ENCODE results near the gene DHRS3.

The DHRS3 gene

DNA sequence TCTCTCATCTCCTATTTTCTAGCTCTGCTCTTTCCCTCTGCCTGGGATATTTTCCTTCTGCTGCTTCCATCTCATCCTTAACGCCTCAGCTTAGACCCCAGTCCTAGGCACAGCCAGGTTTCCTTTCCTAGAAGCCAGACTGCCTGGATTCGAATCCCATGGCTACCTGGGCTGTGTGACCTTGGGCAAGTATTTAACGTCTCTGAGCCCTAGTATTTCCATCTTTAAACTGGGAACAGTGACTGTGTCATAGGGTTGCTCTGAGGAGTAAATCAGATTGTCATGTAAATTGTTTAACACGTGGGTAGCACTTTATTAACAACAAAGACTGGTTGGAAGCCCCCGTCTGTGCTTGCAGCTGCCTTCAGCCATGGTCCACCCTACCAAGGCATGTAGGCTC lies 18.4 kb downstream of the DHRS3 start:
- no peak for DNase-seq (ENCODE audit: low read depth in 2 of 3, low spot score in 2 of 3)

DNA sequence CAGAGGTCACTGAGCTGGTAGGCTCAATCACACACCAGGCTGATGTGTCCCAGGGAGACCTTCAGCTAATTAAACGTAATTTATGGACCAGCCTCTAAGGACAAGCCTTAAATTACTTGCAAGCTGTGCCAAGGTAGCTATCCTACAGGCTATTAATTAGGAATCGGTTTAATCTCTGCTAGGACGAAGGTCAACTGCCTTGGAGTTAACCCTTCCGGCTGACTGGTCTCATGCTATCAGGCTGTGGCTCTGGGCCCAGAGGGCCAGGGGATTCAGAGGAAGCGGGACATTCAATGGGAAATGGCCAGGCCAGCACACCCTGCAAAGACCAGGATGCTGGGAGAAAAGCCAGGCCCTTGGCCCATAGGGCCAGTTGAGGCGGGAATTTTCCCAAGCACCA lies 19.0 kb downstream of the DHRS3 start:
- DNase-seq (ENCODE audit: low read depth in 2 of 3, low spot score in 2 of 3): no peak

DNA sequence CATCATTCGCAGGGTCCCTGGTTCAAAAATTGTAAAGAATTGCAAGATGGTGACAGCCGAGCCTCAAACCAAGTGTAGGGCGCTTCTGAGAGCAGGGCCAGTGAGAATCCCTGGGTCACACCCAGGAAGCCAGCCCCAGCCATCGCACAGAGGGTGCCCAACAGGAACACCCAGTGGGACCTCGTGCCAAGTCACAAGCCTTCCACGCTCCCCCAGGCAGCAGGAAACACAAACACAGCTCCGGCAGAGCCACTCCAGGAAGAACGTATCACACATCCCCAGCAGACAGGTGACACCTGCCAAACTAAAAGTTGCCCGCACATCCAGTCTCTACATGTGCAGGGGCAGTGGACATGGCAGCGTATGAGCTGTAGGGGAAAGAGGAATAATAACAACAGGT lies 20.2 kb downstream of the DHRS3 start:
- no peak for DNase-seq (ENCODE audit: low read depth in 2 of 3, low spot score in 2 of 3)

DNA sequence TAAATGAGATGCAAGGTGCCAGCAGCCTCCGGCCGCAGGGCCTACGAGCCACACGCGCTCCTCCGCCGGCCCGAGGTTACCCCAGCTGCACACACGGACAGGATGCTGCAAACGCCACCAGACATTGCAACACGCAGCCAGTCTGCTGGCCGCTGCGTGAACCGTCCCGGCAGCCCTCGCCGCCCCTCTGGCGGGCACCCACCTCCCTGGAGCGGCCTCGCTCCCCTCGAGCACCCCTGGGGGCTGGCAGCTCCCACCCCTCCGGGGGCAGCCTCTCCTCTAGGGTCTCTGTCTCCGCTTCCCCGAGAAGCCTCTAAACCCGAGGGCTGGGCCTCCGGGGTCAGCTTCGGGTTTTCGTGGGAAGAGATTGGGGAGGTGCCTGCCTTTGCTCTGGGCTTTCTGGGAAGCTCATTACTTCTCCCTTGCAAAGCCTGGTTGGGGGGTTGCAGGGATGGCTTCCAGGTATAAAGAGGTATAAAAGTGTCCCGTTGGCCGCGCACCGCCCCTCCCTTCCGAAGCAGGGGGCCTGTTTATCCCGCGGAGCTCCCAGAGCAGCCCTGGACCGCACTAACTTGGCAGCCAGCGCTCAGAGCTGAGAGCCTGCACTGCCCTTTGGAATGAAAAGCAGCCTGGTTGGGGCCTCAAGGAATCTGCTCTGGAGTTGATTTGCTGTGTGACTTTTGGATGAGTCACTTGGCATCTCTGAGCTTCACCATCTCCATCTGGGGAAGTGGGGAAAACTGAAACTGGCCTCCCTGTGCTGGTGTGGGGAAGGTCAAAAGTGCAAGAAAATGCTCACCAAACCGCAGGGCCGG lies 21.8 kb downstream of the DHRS3 start:
- no peak for DNase-seq (ENCODE audit: low read depth in 2 of 3, low spot score in 2 of 3)

DNA sequence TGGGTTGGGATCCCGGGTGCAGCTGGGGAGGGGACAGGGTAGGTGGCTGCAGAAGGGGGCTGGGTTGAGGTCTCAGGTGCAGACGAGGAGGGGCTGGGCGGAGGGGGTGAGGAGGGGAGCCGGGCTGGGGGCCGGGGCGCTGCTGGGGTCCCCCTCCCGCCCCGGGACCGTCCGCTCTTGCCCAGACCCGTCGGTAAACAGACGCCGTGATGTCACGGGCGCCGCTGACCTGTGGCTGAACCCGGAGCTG lies 22.3 kb downstream of the DHRS3 start:
- no peak for DNase-seq (ENCODE audit: low read depth in 2 of 3, low spot score in 2 of 3)

DNA sequence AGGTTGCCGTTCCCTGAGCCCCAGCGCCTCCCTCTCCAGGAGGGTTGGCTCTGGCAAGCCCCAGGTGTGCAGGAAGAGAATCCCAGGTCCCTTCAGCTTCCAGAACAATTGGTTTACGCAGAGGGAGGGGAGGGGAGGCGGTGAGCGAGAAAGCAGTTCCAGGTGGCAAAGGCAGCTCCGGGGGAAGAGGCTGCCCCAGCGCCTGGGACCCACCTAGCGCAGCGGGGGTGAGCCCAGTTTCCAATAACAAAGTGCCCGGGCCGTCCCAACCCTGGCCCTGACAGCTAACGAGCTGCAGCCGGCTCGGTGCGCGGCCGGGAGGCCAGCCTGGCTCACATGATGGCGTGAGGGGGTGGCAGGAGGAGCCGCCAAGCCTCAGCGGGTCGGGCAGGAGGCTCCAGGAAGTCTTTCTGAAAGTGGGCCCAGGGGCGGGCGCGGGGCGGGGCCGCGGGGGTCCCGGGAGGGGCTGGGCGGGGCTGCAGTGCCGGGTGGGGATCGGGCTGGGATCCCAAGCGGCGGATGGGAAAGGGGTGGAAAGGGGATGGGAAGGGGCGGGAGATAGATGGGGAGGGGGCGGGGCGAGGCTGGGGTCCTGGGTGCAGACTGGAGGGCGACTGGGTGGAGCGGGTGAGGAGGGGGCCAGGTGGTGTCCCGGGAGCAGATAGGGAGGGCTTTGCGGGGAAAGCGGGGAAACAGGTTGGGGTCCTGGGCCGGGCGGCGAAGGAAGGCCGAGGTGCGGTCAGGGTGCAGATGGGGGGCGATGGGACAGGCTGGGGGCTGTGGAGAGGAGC lies 22.8 kb downstream of the DHRS3 start:
- peak in 1 of 3 experiments; percentile 9 for DNase-seq (ENCODE audit: low read depth in 2 of 3, low spot score in 2 of 3)

DNA sequence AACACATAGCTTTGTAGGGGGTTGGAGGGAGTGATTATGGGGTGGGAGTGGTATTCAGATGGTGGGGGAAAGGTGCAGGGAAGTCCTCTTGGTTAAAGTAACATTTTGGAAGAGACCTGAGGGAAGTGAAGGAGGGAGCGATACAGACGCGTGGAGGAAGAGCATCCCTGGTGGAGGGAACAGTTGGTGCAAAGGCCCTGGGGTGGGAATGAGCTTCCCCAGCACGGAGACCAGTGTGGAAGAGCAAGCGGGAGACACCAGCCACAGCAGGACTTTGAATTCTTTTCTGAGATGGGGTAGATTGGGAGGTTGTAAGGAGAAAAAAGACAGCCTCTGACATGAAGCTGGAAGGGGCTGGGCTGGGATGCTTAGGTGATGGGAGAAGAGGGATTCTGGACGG lies 23.5 kb downstream of the DHRS3 start:
- DNase-seq (ENCODE audit: low read depth in 2 of 3, low spot score in 2 of 3): no peak

DNA sequence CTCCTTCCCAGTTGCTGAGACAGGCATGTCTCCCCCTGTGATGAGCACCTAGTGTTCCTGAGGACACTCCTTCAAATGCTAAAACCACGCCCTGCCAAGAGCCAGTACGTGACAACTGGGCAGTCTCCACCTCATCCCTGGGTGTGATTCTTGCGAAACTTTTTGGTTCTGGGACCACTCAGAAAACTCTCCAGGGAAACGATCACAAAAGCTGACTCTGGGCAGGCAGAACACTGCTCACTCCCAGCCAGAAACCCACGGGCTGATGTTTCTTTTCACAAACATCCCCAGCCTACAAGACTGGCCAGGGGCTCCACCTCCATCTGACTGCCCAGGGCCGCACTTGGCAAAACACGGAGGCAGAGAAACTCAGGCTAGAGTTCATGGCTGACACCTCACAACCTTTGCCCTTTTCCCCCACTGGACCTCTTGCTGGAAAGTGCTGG lies 24.4 kb downstream of the DHRS3 start:
- no peak for DNase-seq (ENCODE audit: low read depth in 2 of 3, low spot score in 2 of 3)

DNA sequence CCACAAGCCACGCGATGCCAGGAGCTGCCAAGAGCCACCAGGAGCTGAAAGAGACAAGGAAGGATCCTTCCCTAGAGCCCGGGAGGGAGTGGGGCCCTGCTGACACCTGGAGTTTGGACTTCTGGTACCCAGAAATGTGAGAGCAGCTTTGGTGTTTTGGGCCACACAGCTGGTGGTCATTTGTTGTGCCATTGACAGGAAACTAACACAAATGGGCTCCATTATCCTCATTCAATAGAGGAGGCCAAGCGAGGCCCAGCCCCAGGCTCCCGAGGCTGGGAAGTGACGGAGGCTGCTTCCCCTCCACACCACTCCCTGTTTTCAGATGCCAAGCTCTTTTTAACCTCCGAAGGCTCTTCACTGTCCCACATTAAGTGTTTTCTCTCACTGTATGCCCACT lies 25.5 kb downstream of the DHRS3 start:
- DNase-seq (ENCODE audit: low read depth in 2 of 3, low spot score in 2 of 3): no peak

DNA sequence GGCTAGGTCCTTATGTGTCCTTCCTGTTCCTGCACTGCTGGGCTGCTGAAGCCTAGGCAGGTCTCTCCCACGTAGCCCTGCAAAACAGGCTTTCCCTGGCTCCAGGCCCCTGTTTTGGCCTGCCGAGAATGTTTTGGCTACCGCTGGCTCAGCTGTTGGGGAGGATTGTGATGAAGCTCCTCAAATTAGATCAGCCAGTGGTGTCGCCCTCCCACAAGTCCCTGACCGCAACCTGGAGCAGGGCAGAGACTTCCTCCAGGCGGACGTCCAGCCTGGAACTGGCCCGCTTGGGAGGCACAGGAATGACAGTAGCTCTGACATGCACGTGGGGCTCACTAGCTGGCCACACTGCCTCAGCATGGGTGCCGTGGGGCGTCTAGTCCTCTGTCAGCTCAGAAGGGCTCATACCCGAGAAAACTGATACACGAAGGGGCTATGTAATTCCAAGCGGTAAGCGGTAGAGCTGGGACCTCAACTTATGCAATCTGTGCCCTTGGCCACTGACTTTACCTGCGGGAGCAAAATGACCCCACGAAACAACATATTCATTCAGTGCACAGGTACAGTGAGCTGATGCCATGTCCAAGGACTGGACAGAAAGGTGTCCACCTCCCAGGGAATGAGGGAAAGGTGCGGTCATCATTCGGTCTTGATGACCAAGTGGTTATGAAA lies 26.6 kb downstream of the DHRS3 start:
- no peak for DNase-seq (ENCODE audit: low read depth in 2 of 3, low spot score in 2 of 3)

DNA sequence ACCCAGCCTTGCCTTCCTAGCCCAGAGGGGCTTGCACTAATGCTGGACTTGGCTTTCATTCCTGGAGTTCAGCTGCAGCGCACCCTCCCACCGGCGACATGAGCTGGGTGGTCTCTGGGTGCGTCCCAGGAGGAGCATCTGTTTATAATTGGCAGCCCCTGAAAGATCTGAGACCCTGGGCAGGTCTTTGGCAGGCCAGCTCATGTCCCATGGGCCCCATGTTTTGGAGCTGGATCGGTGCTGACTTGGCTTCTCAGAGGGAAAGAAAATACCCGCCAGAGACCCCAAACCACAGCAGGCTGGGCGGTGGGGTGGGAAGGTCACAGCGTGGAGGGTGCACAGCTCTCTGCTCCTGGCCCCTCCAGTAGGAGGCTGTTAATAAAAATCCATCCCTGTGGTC lies 29.3 kb downstream of the DHRS3 start:
- no peak for DNase-seq (ENCODE audit: low read depth in 2 of 3, low spot score in 2 of 3)

DNA sequence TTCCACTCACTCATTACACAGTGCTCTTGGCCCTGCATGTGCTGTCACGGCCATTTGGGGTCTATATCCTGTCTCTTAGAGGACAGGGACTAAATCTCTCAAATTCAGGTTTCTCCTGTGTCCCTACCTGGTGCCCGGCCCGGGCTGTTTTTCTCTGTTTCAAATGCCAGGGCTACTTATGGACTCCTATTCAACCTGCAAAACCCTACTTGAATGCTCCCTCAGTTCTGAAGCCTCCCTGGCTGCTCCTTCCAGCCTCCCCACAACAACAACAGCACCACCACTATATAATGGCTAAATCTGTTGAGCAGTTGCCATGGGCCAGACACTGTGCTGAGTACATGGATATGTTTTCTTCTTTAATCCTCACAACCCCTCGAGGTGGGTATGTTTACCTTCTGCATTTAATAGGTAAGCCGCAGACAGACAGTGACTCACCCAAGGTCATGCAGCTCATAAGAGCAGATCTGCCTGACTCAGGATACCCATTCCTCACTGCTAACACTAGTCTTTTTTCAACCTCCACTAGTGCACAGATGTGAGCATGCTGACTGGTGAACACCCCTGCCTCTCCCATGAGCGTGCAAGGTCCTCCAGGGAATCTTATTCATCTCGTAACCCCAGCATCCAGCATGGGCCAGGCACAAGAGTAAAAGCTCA lies 29.9 kb downstream of the DHRS3 start:
- DNase-seq (ENCODE audit: low read depth in 2 of 3, low spot score in 2 of 3): no peak

DNA sequence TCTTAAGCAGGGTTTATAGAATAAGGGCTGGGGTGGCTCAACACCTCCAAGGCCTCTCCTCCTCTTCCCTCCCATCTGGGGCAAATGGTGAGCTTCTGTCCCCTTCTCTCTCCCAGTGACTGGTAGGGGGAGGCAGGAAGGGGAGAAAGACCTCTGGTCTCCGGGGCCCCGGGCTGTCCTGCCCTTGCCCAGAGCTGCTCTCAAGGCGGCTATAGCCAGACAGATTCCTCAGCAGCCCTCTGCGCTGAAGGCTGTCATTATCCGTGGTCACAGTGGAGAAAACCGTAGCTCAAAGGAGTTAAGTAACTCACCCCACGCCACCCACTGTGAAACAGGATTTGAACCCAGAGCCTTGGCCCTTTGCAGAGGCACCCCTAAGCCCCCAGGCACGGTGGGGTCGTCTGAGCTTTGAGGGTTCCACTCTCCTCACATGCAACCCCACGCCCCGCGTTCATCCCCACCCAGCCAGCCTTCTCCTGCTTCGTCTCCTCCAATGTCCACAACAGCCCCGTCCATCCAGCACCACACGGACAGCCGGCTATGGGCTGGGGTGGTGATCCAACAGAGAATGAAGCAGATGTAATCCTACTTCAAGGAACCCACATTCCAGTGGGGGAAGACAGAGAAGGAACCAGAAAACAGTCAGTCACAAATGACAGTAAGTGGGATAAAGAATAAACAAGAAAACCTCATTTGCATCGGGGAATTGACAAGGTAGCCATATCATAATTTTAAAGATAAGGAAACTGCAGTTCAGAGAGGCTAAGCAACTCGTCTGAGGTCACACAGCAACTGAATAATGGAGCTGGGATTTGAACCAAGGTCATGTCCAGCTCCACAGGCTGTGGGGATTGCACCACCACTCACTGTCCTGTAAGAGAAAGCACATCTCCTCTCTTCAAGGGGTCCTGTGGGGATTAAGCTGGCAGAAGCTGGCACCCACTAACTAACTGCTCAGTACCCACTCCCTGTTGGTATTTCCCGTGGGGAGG lies 31.8 kb downstream of the DHRS3 start:
- no peak for DNase-seq (ENCODE audit: low read depth in 2 of 3, low spot score in 2 of 3)

DNA sequence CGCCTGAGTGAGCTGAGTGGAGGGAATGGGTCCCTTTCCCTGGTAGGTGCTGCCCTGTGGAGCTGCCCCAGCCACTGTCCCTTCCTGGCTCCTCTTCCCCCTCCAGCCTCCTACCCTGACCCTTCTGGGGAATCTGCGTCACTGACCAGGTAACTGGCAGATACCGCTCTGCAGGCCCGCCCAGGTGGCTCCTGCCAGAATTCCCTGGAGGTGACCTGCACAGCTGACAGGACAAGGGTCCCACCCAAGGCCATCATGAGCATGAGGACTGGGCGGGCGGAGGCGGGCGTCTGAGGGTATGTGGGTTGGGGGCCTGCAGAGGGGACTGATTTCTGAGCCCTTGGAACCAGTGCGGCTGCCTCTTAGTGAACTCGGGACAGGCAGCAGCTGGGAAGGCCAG lies 32.5 kb downstream of the DHRS3 start:
- no peak for DNase-seq (ENCODE audit: low read depth in 2 of 3, low spot score in 2 of 3)

DNA sequence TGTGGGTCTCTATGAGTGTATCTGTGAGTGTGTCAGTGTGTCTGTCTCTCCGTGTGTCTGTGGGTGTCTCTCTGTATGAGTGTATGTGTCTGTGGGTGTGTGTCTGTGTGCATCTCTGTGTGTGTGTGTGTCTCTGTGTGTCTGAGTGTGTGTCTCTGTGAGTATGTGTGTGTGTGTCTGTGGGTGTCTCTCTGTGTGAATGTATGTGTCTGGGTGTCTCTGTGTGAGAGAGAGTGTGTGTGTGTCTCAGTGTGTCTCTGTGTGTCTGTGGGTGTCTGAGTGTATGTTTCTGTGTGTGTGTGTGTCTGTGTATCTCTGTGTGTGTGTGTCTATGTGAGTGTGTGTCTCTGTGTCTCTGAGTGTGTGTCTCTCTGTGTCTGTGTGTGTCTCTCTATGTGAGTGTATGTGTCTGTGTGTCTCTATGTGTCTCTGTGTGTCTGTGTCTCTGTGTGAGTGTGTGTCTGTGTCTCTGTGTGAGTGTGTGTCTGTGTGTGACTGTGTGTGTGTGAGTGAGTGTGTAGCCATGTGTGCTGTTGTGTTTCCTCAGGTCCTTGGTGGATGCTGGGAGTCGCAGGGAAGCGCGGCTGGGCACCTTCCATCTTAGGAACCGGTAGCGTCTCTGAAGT lies 33.0 kb downstream of the DHRS3 start:
- DNase-seq (ENCODE audit: low read depth in 2 of 3, low spot score in 2 of 3): no peak

DNA sequence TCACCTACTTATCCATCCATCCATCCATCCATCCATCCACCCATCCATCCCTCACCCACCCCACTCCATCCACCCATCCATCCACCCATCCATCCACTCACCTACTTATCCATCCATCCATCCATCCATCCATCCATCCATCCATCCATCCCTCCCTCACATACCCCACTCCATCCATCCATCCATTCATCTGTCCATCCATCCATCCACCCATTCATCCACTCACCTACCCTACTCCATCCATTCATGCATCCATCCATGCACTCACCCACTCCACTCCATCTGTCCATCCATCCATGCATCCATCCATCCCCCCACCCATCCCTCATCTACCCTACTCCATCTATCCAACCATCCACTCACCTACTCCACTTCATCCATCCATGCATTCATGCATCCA lies 34.5 kb downstream of the DHRS3 start:
- DNase-seq (ENCODE audit: low read depth in 2 of 3, low spot score in 2 of 3): no peak

DNA sequence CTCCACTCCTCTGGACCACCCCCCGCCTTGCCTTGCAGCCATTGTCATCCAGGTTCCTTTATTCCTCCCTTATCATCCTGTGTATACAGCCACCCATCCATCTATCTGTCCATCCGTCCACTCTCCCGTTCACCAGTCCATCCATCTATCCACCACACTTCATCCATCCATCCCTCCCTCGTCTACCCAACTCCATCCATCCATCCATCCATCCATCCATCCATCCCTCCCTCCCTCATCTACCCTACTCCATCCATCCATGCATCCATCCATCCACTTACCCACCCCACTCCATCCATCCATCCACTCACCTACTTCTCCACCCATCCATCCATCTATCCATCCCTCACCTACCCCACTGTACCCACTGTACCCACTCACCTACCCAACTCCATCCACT lies 35.4 kb downstream of the DHRS3 start:
- DNase-seq (ENCODE audit: low read depth in 2 of 3, low spot score in 2 of 3): no peak

DNA sequence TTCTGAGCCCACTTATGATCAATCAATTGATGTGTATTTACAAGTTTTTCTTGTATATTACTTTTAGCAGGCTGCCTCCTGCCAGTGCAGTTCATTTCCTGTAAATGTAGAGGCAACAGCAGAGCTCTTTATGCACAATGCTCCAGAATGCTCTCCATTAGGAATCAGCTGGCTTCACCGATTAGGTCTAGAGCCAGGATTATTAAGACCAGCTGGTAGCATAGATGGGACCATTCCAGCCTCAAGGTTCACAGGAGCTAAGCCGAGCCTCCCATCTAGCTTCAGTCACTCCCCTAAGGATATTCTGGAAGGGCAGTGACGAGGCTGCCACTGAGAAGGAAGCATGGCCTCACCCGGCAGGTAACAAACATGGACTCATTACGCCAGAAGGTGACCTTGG lies 36.8 kb downstream of the DHRS3 start:
- no peak for DNase-seq (ENCODE audit: low read depth in 2 of 3, low spot score in 2 of 3)

DNA sequence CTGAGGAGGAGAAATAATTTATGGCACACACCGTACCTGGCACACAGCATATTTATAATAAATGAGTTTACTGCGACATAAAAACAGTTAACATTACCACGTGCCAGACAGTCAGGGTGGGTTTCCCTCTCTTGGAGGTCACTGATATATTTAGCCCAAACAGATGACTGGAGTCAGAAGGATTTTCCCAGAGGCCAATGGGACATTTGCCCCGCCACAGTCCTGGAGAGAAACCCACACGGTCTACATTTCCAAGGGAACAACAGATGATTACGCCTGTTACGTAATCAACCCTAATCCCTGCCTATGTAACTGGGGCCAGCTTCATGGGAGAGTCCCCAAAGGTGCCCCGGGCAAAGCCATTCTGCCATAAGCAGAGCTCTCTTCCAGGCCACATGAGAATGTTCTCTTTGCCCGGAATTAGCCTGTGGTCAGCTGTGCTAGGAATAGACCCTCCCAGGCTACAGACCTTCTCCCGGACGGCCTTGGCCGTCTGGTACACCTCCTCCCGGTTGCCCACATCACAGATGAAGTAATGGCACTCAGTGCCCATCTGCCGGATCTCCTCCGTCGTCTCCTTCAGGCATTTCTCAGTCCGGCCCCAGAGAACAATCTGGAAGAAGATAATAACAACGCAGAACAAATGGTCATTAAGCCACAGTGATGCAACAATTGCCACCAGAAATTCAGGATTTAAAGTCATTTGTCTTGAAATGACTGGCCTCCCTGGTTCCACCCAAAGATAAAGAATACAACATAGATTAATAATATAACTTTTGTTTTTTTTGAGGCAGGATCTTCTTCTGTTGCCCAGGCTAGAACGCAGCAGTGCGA lies 37.7 kb downstream of the DHRS3 start:
- DNase-seq (ENCODE audit: low read depth in 2 of 3, low spot score in 2 of 3): no peak

Measured in activated CD8-positive, alpha-beta memory T cell treated with anti-CD3 and anti-CD28 coated beads for 48 hours (primary cell).